ENCODE data around the gene SDF4.
"Not testable (repeated sequence)": the region's sequence is repeated elsewhere in the genome, so short reads cannot be mapped to it uniquely, and the experiment has no call there.

The SDF4 gene

GRCh38 chr1:1259540-1259939 lies 27.7 kb upstream of the SDF4 start:
- no peak for DNase-seq (ENCODE audit: low spot score)

GRCh38 chr1:1259119-1259488 lies 27.3 kb upstream of the SDF4 start:
- DNase-seq (ENCODE audit: low spot score): no peak

- no peak for DNase-seq (ENCODE audit: low spot score)
Measured at GRCh38 chr1:1256956-1257871, 25.4 kb upstream of the SDF4 start.

GRCh38 chr1:1255611-1256010 lies 23.8 kb upstream of the SDF4 start:
- no peak for DNase-seq (ENCODE audit: low spot score)

- DNase-seq (ENCODE audit: low spot score): no peak
Measured at GRCh38 chr1:1255078-1255477, 23.3 kb upstream of the SDF4 start.

- no peak for DNase-seq (ENCODE audit: low spot score)
Measured at GRCh38 chr1:1254667-1254998, 22.8 kb upstream of the SDF4 start.

GRCh38 chr1:1253972-1254666 lies 22.3 kb upstream of the SDF4 start:
- DNase-seq (ENCODE audit: low spot score): no peak

- no peak for DNase-seq (ENCODE audit: low spot score)
Measured at GRCh38 chr1:1253314-1253713, 21.5 kb upstream of the SDF4 start.

GRCh38 chr1:1250786-1251284 lies 19.0 kb upstream of the SDF4 start:
- no peak for DNase-seq (ENCODE audit: low spot score)

GRCh38 chr1:1248009-1248913 lies 16.5 kb upstream of the SDF4 start:
- not testable (repeated sequence) for DNase-seq (ENCODE audit: low spot score)

- no peak for DNase-seq (ENCODE audit: low spot score)
Measured at GRCh38 chr1:1247341-1247913, 15.6 kb upstream of the SDF4 start.

- no peak for DNase-seq (ENCODE audit: low spot score)
Measured at GRCh38 chr1:1246577-1247340, 15.0 kb upstream of the SDF4 start, which contains the start of gene C1QTNF12. Gene C1QTNF12, minus strand, starts transcription at chr1:1246722. Its CDS starts 32 bp downstream, at chr1:1246690.

GRCh38 chr1:1245817-1246576 lies 14.2 kb upstream of the SDF4 start:
- DNase-seq (ENCODE audit: low spot score): no peak

- no peak for DNase-seq (ENCODE audit: low spot score)
Measured at GRCh38 chr1:1245178-1245816, 13.5 kb upstream of the SDF4 start.

GRCh38 chr1:1244192-1244811 lies 12.5 kb upstream of the SDF4 start:
- peak; percentile 36 for DNase-seq (ENCODE audit: low spot score)

GRCh38 chr1:1243807-1244191 lies 12.0 kb upstream of the SDF4 start:
- no peak for DNase-seq (ENCODE audit: low spot score)

- no peak for DNase-seq (ENCODE audit: low spot score)
Measured at GRCh38 chr1:1243266-1243660, 11.5 kb upstream of the SDF4 start.

GRCh38 chr1:1242461-1243265 lies 10.9 kb upstream of the SDF4 start:
- no peak for DNase-seq (ENCODE audit: low spot score)

Measured in kidney capillary endothelial cell (primary cell).